GM21723 (cell line): Measurements from ENCODE around the gene DUS1L.

Experiments
- ATAC-seq: cut with Tn5 transposase; IDR thresholded peaks from one replicate; pipeline ENCODE4 v1.9.1; 2021; ENCODE audit warnings: mild to moderate bottlenecking, moderate library complexity; ENCODE audit not compliant: unreplicated experiment

The DUS1L gene

GRCh38 chr17:82077617-82078358, 12.2 kb upstream of the DUS1L start:
- no peak for ATAC-seq

GRCh38 chr17:82076785-82077591, 11.4 kb upstream of the DUS1L start:
- no peak for ATAC-seq

GRCh38 chr17:82076018-82076784, 10.6 kb upstream of the DUS1L start:
- no peak for ATAC-seq

- no peak for ATAC-seq
Observed at GRCh38 chr17:82073446-82073845, 7.8 kb upstream of the DUS1L start.

GRCh38 chr17:82072827-82073226, 7.2 kb upstream of the DUS1L start:
- no peak for ATAC-seq

GRCh38 chr17:82070611-82071010, 5.0 kb upstream of the DUS1L start:
- ATAC-seq = no peak

GRCh38 chr17:82065193-82065637, 389 bp downstream of the DUS1L start:
- peak; percentile 8 for ATAC-seq

- peak; percentile 6 for ATAC-seq
Observed at GRCh38 chr17:82064433-82065192, 991 bp downstream of the DUS1L start.

GRCh38 chr17:82063424-82064415, 1.9 kb downstream of the DUS1L start:
- ATAC-seq = no peak

GRCh38 chr17:82062984-82063368, 2.6 kb downstream of the DUS1L start:
- no peak for ATAC-seq

- no peak for ATAC-seq
Observed at GRCh38 chr17:82062076-82062983, 3.3 kb downstream of the DUS1L start.

GRCh38 chr17:82061047-82061925, 4.3 kb downstream of the DUS1L start:
- ATAC-seq = no peak

GRCh38 chr17:82060614-82061013, 5.0 kb downstream of the DUS1L start:
- no peak for ATAC-seq

GRCh38 chr17:82060001-82060380, 5.6 kb downstream of the DUS1L start:
- no peak for ATAC-seq

- no peak for ATAC-seq
Observed at GRCh38 chr17:82059272-82060000, 6.2 kb downstream of the DUS1L start.

- no peak for ATAC-seq
Observed at GRCh38 chr17:82058855-82059249, 6.8 kb downstream of the DUS1L start.
